Measurements from ENCODE around the gene RALGPS1.

The RALGPS1 gene

DNA sequence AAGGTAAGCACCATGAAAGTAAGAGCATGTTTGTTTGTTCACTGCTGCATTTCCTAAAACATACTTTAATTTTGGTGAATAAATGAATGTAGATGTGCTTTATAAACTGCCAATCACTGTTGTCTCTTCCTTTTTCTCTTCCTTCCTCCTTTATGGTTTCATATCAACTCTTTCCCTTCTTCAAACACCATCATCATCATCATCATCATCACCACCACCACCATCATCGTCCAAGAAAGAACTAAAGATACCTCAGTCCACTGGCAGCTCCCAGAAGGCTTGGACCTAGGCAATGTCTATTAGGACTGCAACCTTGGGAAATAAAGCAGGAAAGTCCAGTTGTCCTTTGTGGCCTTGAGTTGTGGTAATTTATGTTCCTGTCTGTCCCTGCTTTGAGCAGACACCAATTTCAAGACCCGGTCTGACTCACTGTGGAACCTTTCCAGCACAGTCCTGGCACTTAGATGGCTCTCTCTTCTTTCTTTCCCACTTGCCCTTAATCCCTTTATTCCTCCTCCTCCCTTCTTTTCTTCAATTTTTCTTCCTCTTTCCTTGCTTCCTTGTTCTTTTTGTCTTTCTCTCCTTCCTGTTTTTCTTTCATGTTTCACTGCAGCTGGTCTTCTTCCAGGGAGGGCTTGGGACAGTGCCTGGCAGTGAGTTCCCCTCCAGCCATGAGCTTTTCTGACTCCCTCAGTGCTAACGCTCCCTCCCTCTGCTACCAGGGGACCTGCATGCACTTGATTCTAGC lies 108.5 kb downstream of the RALGPS1 start:
- DNase-seq: no peak
- Mint-ChIP-seq H3K4me1 (peaks cover 32% of the 10 kb centered on the region), H3K27ac (no peak overlapping the region), H3K4me3 (no peak overlapping the region), H3K9me3 (no peaks in the 10 kb centered on the region), H3K27me3 (ENCODE audit: low read depth, poor library complexity) (peaks cover 4% of the 10 kb centered on the region), H3K36me3 (ENCODE audit: low read depth) (no peaks in the 10 kb centered on the region)
- no peak for TF ChIP-seq CTCF (IDR thresholded peaks at IDR 0.05)

- Mint-ChIP-seq H3K36me3 (ENCODE audit: low read depth) (no peaks in the 10 kb centered on the region), H3K4me3 (no peak overlapping the region), H3K27ac (no peak overlapping the region), H3K9me3 (no peaks in the 10 kb centered on the region), H3K27me3 (ENCODE audit: low read depth, poor library complexity) (peaks cover 4% of the 10 kb centered on the region), H3K4me1 (peaks cover 33% of the 10 kb centered on the region)
- no peak for TF ChIP-seq CTCF (IDR thresholded peaks at IDR 0.05)
- no peak for DNase-seq
Measured at GRCh38 chr9:127025042-127025441, 110.5 kb downstream of the RALGPS1 start.

- peaks cover 21% of the 10 kb centered on the region for H3K4me1 Mint-ChIP-seq
- no peak for TF ChIP-seq CTCF (IDR thresholded peaks at IDR 0.05)
- H3K4me3 Mint-ChIP-seq: no peak overlapping the region
- H3K27me3 Mint-ChIP-seq (ENCODE audit: low read depth, poor library complexity): peaks cover 4% of the 10 kb centered on the region
- H3K36me3 Mint-ChIP-seq (ENCODE audit: low read depth): no peaks in the 10 kb centered on the region
- no peak overlapping the region for H3K27ac Mint-ChIP-seq
- no peaks in the 10 kb centered on the region for H3K9me3 Mint-ChIP-seq
- DNase-seq: no peak
Measured at GRCh38 chr9:127027694-127028093, 113.1 kb downstream of the RALGPS1 start.

- TF ChIP-seq CTCF (IDR thresholded peaks at IDR 0.05): no peak
- Mint-ChIP-seq H3K9me3 (no peaks in the 10 kb centered on the region), H3K4me3 (no peak overlapping the region), H3K4me1 (peaks cover 12% of the 10 kb centered on the region), H3K36me3 (ENCODE audit: low read depth) (no peaks in the 10 kb centered on the region), H3K27me3 (ENCODE audit: low read depth, poor library complexity) (peaks cover 4% of the 10 kb centered on the region), H3K27ac (no peak overlapping the region)
- DNase-seq: no peak
Measured at GRCh38 chr9:127029548-127029947, 115.0 kb downstream of the RALGPS1 start.

DNA sequence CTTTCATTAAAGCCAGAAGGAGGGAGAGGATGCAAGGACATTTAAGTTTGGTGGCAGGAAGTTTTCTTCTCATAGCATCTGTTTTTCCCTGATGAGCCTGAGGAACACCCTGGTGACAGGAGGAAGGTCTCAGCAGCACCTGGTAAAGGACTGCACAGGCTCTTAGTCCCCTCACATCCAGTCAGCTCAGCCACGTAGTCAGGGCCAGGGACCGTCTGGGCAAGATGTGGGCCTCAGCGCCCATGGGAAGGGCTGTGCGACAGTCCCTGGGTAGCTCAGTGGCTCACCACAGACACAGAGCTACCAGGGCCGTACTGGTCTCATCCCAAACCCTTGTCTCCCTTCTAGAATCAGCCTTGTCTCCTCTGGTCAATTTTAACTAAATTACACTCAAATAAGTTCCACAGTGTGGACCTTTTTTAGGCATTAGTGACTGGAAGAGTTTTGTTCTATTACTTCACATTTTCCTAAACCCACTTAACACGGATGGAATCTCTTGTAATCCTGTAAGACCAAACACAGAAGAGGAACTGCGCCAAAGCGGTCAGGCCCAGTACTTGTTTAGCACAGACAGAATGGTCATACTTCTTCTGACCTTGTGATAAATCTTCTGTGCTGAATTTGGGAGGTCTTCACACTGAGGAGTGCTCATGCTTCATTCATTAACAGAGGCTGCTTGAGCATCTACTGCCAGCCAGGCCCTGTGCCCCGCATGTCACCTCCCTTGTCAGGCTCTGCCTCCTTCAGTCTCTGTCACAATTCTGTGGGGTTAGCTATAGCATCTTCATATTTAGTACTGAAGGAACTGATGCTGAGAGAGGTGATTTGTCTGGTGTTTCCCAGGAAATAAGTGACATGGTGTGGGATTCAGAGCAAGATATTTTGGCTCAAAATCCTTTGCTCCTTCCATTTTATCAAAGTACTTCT lies 116.5 kb downstream of the RALGPS1 start:
- Mint-ChIP-seq H3K4me3 (no peak overlapping the region), H3K36me3 (ENCODE audit: low read depth) (no peaks in the 10 kb centered on the region), H3K27ac (no peak overlapping the region), H3K27me3 (ENCODE audit: low read depth, poor library complexity) (peaks cover 4% of the 10 kb centered on the region), H3K4me1 (peaks cover 12% of the 10 kb centered on the region), H3K9me3 (no peaks in the 10 kb centered on the region)
- no peak for TF ChIP-seq CTCF (IDR thresholded peaks at IDR 0.05)
- no peak for DNase-seq

All from nephron progenitor cell (in vitro differentiated cells).